ENCODE measurements around the gene ITPRIP.
A peak's percentile ranks its signal among the peaks of the same experiment; 100 is the strongest.

Gene ITPRIP

GRCh38 chr10:104333728-104334373 is 4.4 kb downstream of the ITPRIP start:
- Histone ChIP-seq H3K36me3 (peaks cover 33% of the 10 kb centered on the region), H3K4me3 (no peak overlapping the region), H3K9ac (no peak overlapping the region), H3K9me3 (no peaks in the 10 kb centered on the region), H3K27me3 (no peaks in the 10 kb centered on the region), H3K27ac (no peak overlapping the region), H4K20me1 (peaks cover 73% of the 10 kb centered on the region), H3K4me2 (peak overlapping the region; percentile 25), H3K4me1 (peaks cover 80% of the 10 kb centered on the region)
- no peak for TF ChIP-seq Cebpa-rat (IDR thresholded peaks at IDR 0.05)

GRCh38 chr10:104333032-104333727 is 5.1 kb downstream of the ITPRIP start:
- peaks cover 87% of the 10 kb centered on the region for H3K4me1 ChIP-seq
- H3K4me3 ChIP-seq, result no peak overlapping the region
- peaks cover 74% of the 10 kb centered on the region for H4K20me1 ChIP-seq
- H3K27me3 ChIP-seq, result no peaks in the 10 kb centered on the region
- no peak overlapping the region for H3K27ac ChIP-seq
- H3K36me3 ChIP-seq, result peaks cover 33% of the 10 kb centered on the region
- no peak for TF ChIP-seq Cebpa-rat (IDR thresholded peaks at IDR 0.05)
- H3K9ac ChIP-seq, result no peak overlapping the region
- H3K9me3 ChIP-seq, result no peaks in the 10 kb centered on the region
- H3K4me2 ChIP-seq, result peak overlapping the region; percentile 25

- no peak for TF ChIP-seq Cebpa-rat (IDR thresholded peaks at IDR 0.05)
- H3K4me2 ChIP-seq, result peak overlapping the region; percentile 97
- H3K27me3 ChIP-seq, result no peaks in the 10 kb centered on the region
- no peak overlapping the region for H3K9ac ChIP-seq
- H3K27ac ChIP-seq, result peak overlapping the region; percentile 89; the same call in 1 of the 2 replicates
- H4K20me1 ChIP-seq, result peaks cover 82% of the 10 kb centered on the region
- H3K4me1 ChIP-seq, result peaks cover 94% of the 10 kb centered on the region
- no peaks in the 10 kb centered on the region for H3K9me3 ChIP-seq
- peaks cover 33% of the 10 kb centered on the region for H3K36me3 ChIP-seq
- no peak overlapping the region for H3K4me3 ChIP-seq
Observed at GRCh38 chr10:104332243-104333031, 5.8 kb downstream of the ITPRIP start.

GRCh38 chr10:104331208-104331838 is 6.9 kb downstream of the ITPRIP start:
- H4K20me1 ChIP-seq, result peaks cover 86% of the 10 kb centered on the region
- no peak for TF ChIP-seq Cebpa-rat (IDR thresholded peaks at IDR 0.05)
- H3K4me3 ChIP-seq, result no peak overlapping the region
- no peaks in the 10 kb centered on the region for H3K27me3 ChIP-seq
- H3K4me2 ChIP-seq, result peak overlapping the region; percentile 97
- H3K9me3 ChIP-seq, result no peaks in the 10 kb centered on the region
- peak overlapping the region; percentile 81 for H3K9ac ChIP-seq
- peaks cover 33% of the 10 kb centered on the region for H3K36me3 ChIP-seq
- peak overlapping the region; percentile 89 for H3K27ac ChIP-seq
- peaks cover 100% of the 10 kb centered on the region for H3K4me1 ChIP-seq

- H3K27ac ChIP-seq, result peak overlapping the region; percentile 89
- H3K9ac ChIP-seq, result peak overlapping the region; percentile 81
- H3K4me2 ChIP-seq, result peak overlapping the region; percentile 97
Observed at GRCh38 chr10:104330168-104331110, 7.8 kb downstream of the ITPRIP start.

GRCh38 chr10:104329735-104330134 is 8.5 kb downstream of the ITPRIP start:
- H3K36me3 ChIP-seq, result peaks cover 38% of the 10 kb centered on the region
- H4K20me1 ChIP-seq, result peaks cover 87% of the 10 kb centered on the region
- no peak for TF ChIP-seq Cebpa-rat (IDR thresholded peaks at IDR 0.05)
- H3K4me1 ChIP-seq, result peaks cover 100% of the 10 kb centered on the region
- H3K27ac ChIP-seq, result peak overlapping the region; percentile 89
- H3K9ac ChIP-seq, result peak overlapping the region; percentile 81
- no peaks in the 10 kb centered on the region for H3K9me3 ChIP-seq
- H3K4me3 ChIP-seq, result peak overlapping the region; percentile 64; the same call in 1 of the 2 replicates
- peak overlapping the region; percentile 97 for H3K4me2 ChIP-seq
- no peaks in the 10 kb centered on the region for H3K27me3 ChIP-seq

More at GRCh38 chr10:104330168-104331110, 7.8 kb downstream of the ITPRIP start:
- Histone ChIP-seq H3K27me3 (no peaks in the 10 kb centered on the region), H4K20me1 (peaks cover 87% of the 10 kb centered on the region), H3K36me3 (peaks cover 38% of the 10 kb centered on the region), H3K9me3 (no peaks in the 10 kb centered on the region), H3K4me3 (no peak overlapping the region), H3K4me1 (peaks cover 100% of the 10 kb centered on the region)
- no peak for TF ChIP-seq Cebpa-rat (IDR thresholded peaks at IDR 0.05)

GRCh38 chr10:104328896-104329710 is 9.2 kb downstream of the ITPRIP start:
- Histone ChIP-seq H3K9me3 (no peaks in the 10 kb centered on the region), H3K27me3 (no peaks in the 10 kb centered on the region), H3K4me2 (peak overlapping the region; percentile 97), H3K36me3 (peaks cover 36% of the 10 kb centered on the region), H3K4me1 (peaks cover 100% of the 10 kb centered on the region), H3K4me3 (peak overlapping the region; percentile 64), H3K27ac (peak overlapping the region; percentile 89), H3K9ac (peak overlapping the region; percentile 81), H4K20me1 (peaks cover 87% of the 10 kb centered on the region)
- no peak for TF ChIP-seq Cebpa-rat (IDR thresholded peaks at IDR 0.05)

GRCh38 chr10:104328646-104328895 is 9.7 kb downstream of the ITPRIP start:
- H3K4me2 ChIP-seq, result peak overlapping the region; percentile 97
- peak overlapping the region; percentile 81 for H3K9ac ChIP-seq
- TF ChIP-seq Cebpa-rat (IDR thresholded peaks at IDR 0.05), result no peak
- H3K27me3 ChIP-seq, result no peaks in the 10 kb centered on the region
- H3K4me3 ChIP-seq, result peak overlapping the region; percentile 64
- peaks cover 87% of the 10 kb centered on the region for H4K20me1 ChIP-seq
- H3K36me3 ChIP-seq, result peaks cover 31% of the 10 kb centered on the region
- no peaks in the 10 kb centered on the region for H3K9me3 ChIP-seq
- peak overlapping the region; percentile 89 for H3K27ac ChIP-seq
- H3K4me1 ChIP-seq, result peaks cover 100% of the 10 kb centered on the region
